Epidermal melanocyte (primary cell): ENCODE measurements around the gene PLSCR5.

Experiments used
- DNase-seq: peaks from one replicate; pipeline ENCODE4 v3.0.0; 2011; ENCODE audit warnings: low spot score; ENCODE audit not compliant: insufficient read length

PLSCR5 gene, protein sequence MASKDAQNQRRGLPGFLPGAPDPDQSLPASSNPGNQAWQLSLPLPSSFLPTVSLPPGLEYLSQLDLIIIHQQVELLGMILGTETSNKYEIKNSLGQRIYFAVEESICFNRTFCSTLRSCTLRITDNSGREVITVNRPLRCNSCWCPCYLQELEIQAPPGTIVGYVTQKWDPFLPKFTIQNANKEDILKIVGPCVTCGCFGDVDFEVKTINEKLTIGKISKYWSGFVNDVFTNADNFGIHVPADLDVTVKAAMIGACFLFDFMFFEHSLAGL

DNA sequence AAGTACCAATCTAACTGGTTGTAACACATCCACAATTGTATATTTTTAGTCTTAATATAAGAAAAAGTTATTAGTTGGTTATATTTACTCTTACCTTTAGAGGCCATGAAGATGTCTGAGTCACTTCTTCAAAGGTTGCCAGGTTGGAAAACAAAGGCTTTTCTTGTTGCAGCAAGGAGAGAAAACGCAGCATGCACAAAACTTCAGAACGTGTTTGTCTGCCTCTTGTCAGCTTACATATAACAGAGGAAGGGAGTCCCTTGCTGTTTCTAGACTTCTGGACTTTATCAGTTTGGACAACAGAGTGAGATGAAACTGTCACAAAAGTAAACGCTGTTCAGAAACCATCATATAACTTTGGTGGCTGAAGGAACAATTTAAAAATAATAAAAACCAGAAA is at the start of gene PLSCR5:
Gene PLSCR5 (minus strand): TSS at position 241 of the 400 bp plus-strand sequence. CDS start 134 bp downstream, at position 107.
- no peak for DNase-seq

DNA sequence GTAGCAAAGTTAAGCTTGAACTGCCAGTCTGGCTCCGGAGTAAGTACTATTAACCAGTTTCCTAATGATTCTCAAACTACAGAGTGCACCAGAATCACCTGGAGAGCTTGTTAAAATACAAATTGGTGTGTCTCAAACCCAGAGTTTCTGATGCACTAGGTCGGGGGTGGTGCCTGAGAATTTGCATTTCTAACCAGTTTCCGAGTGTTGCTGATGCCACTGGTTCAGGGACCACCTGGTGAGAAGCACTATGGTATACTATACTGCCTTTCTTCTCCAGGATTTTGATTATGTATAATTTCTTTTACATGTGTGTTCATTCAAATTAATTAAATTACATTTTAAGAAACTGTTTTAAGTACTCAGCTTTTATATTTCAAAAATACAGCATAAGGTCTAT is 48.8 kb upstream of the PLSCR5 start:
- no peak for DNase-seq

DNA sequence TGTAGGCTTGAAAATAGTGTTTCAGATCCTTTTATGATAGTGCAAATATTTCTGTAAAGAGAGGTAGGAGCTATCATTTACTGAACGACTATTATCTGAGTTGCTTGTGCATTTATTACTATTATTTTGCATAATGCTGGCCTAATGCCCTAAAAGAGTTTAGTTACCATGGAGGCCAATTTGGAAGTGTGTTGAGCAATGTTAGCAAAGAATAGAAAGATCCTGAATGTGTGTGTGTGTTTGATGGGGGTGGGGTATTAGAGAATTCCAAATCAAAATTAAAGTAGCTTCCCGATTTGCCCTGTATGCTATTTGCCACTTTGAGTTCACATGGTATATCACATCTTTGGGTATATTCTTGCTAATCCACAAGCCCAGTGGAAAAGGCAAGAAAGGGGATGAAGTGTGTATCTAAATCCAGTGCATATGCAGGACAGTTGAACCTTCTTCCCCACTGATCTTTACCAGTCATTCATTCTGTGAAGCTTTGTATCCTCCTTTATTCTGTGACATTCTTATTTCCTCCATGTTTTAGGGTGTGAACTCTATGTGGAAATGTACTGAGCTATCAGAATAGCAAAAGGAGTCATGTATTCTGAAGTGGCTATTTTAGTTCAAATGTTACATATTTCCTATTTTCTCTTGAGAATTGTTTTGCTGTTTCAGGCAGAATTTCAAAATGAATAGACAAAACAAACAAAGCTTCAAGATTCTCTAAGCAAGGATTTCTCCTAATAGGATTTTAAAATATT is 45.7 kb upstream of the PLSCR5 start:
- DNase-seq = no peak

DNA sequence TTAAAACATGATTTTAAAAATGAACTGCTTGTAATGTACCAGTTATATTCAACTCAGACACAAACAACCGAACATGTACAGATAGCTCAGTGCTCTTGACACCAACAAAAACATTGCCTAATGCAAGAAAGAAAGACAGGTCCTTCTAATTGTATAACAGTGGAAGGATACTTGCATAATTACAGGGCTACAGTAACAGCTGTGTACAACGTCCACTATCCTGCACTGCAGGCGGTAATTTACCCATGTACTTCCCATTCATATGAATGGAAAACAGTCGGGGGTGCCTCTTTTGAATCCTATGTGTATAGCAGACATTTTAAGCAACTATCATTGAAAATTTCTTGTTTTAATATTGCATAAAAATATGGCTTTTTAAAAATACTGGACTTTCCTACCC is 41.1 kb upstream of the PLSCR5 start:
- DNase-seq = no peak

DNA sequence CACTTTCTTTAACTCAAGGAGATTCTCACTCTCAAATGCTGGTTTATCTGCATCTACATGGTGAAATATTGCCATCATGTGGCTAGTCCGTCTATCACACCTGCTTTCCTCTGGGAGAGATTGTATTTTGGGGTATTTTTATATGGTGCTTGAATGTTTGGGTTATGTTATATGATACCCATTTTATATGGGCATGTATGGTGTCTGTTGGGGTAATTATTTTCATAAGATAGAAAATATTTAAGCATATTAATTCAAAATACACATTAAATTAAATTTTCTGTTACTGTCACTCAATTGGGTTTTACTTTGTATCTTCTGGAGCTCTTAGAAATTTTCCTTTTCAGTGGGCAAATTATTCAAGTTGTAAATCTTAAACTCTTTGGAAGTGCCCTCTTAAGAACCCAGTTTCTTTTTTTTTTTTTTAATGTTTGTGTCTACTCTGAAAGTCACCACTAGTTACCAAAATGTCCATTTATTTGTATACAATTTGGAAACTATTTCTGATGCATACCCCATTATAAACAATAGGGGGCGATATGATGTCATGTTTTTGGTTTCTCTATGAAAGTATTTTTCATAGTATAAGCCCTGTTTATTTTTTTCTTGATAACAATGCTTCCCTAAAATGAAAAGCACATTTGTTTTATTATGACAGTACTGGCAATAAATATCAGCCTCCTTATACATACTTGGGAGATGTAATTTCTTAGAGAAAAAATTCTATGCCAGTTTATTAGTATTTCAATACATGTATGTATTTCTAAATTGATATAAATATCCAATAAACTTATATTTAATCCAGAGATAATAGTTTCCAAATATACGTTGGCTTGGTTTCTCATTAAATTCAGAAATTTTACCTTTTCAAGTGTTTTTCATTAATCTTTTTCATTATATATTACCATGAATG is 36.1 kb upstream of the PLSCR5 start:
- no peak for DNase-seq

DNA sequence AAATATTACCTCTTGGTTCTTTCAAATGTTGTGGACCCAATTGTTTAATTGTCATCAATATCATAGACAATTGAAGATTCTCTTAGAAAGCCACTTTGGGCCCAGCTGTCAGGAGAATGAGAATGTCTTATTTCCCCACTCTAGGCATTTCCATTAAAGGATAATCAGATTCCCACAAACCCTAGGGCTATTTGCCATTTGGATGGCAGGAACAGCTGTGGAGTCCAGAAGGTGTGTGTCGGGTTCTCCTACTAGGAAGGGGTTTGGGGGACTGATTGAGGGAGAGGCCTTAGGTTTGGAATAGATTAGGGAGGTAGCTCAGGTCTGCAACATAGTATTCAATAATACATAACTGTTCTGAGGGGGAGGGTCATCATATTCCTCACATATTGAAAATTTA is 35.2 kb upstream of the PLSCR5 start:
- DNase-seq = no peak

DNA sequence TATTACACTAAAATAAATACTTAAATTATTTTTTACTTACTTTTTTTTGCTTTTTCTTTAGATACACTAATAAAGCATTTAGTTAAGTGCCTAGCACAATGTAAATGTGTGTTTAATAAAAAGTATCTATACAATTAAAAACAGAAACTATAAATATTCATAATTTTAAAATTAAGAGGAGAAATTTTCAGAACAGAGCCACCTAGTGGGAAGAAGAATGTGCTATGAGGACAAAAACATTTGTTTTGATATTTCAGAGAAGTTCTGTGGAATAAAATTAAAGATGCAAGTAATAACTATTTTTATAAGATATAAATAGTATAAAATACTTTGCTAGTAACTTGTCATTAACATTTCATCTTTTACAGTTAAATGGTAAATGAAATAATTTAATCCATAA is 33.6 kb upstream of the PLSCR5 start:
- DNase-seq = no peak

DNA sequence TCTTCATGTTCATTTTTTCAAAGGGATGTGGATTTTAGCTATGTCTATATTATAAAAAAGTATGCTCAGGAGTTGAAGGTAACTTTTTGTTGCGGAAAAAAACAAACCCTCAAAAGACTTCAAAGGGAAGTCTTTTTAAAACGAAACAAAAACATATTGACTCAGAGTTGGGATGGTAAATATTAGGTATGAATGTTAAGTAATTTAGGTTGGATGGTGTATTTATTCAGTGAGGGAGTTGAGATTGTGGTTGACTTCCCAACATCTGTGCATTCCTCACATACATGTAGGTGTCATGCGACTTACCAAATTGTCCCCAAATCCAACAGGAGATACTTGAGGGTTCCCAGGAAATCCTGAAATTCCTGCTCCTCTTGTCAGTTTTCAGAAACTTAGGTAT is 32.7 kb upstream of the PLSCR5 start:
- DNase-seq = no peak

DNA sequence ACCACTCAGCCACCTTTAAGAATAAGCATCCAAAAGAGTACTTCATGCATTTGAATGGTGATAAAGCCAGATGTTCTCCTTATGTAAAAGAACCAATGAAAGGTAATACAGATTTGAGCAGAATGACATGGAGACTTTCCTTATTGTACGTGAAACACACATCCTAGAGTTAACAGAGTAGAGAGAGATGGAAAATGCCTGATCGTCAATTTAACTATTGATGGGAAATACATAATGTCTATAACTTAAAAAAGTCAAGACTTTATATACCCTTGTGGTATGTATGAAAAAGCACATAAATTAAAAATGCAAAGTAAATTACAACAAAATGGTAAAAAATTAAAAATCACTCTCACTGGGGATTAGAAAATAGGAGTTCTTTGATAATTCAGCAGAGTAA is 31.7 kb upstream of the PLSCR5 start:
- no peak for DNase-seq

DNA sequence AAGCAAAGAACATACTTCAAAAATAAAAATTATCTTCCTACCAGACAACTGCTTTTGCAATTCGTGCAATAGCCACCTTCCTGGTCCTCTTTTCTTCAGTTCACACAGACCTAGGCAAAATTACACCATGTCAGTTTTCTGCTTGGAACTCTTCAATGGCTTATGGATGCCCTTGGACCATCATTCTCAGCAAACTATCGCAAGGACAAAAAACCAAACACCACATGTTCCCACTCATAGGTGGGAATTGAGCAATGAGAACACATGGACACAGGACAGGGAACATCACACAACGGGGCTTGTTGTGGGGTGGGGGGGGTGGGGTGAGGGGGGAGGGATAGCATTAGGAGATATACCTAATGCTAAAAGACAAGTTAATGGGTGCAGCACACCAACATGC is 29.2 kb upstream of the PLSCR5 start:
- DNase-seq = no peak

DNA sequence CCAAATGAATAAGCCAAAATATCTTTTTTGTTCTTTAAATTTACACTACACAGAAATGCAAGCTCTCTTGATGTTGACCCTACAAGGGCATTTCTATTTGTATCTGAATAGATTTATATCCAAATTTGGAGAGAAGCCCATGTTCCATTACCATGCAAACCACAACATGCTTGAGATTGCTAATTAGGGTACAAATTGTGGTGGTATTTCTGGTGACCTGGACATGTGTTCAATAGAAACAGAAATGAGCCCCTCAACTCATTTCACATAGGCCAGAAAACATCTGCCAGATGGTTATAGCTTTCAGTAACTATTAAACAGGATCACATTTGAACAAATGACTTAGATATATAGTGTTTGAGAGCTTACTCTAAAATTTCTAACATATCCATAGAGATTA is 23.5 kb upstream of the PLSCR5 start:
- no peak for DNase-seq

DNA sequence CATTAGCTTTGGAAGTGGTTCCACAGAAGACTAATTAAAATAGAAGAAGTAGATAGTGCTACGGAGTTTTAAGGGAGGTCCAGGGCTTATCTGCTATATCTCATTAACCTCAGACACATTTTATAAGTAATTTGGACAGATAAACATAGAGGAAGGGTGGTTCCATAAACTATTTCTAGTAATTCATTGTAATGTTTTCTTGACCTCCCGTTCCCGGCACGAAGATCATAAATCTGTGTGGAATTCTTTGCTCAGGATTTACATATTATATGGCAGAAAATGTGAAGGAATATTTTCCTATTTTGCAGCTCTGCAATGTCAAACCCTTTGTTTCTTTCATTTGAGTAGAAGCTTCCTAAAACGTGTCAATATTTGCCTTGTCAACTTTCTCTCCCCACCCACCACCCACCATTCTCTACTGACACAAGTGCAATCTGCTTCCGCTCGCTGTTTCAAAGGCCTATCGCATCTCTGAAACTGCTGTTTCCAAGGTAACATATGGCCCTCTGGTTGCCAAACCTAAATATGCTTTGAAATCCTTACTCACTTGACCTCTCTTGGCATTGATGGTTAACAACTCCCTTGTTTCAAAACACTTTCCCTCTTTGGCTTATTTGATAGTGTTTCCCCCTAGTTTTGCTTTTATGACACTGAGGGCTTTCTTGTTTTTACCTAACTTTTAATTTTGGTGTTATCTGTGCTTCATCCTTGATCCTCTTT is 21.4 kb upstream of the PLSCR5 start:
- DNase-seq = no peak

DNA sequence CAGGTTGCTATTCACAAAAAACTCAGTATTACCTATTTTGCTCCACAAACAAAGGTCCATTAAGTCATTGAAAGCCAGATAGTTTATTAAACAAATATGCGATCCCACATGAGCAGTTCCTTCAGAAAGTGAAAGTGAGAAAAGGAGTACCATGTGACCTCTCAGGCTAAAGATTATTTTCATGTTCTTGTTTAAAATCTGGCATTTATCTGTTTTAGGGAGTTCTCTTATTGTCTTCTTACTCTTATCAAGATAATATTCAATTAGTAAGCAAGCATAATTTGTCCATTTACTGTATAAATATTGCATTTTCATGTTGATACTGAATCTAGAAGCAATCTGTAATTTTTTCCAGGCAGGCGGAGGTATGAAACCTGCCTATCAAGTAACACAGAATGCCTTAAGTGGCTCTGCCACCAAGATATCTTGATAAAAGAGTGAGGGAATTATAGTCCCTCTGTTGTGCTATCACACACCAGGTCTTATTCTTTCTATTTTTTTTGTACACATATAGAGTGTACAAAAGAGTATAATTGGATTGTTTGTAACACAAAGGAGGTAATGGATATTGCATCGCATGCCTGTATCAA is 20.1 kb upstream of the PLSCR5 start:
- DNase-seq = no peak

DNA sequence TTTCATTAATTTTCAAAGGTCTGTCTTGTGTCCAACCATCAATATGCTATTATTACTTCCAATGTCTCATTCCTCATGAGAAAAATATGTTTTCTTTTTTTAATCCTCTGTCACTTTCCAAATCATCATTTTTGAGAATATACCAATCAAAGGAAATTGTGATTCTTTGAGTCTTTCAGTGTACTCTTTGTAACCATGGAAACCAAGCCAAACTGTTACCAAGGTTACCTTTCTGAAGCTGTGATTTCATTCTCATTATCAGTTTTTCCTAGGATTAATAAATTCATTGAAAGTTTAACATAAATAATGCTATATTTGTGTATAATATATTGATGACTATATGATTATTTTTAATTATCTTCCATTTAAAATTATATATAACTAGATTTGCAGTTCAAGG is 16.6 kb upstream of the PLSCR5 start:
- DNase-seq = no peak

DNA sequence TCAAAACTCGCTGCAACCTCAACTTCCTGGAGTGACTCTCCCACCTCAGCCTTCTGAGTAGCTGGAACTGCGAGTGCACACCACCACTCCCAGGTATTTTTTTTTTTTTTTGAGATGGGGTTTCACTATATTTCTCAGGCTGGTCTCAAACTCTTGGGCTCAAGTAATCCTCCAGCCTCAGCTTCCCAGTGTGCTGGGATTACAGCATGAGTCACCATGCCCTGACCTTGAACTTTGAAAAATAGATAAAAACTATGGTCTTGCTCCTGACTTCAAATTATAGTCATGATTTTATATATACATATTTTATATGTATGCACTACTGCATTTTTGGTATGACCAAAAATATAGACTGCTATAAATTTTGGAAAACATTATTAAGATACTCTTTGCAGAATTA is 6.9 kb upstream of the PLSCR5 start:
- no peak for DNase-seq

DNA sequence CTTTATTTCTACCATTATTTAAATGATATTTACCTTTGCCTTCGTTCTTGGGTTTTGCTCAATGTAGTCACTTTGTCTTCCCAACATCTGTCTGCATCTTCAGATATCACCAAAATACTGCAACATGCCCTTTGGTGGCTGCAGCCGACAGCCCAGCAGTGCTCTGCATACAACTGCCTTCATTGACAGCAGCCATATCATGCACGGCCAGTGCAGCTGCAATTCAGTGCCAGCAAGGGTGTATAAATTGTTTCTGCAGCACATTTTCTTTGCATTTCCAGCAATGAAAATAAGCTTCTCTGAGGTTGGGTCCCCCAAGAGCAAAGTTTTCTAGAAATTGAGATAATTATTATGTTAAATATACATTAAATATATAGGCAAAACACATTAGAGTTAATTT is 6.0 kb upstream of the PLSCR5 start:
- DNase-seq = no peak

DNA sequence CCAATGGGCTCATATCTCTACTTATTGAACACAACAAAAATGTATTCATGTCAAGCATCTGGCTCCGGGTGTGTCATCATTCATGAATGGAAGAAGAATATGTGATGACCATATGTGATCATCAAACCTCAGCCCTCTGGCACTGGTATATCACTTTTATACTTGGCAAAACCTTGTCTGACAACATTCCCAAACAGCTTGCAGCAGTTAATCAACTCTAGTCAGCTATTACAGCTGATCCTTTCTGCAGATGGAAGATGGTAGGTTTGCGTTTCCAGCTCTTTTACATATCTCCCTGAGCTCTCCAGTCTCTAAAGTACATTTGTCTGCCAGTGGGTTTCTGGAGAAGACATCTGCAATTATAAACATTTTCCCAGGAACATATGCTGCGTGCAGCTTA is 6.6 kb downstream of the PLSCR5 start:
- DNase-seq = no peak

DNA sequence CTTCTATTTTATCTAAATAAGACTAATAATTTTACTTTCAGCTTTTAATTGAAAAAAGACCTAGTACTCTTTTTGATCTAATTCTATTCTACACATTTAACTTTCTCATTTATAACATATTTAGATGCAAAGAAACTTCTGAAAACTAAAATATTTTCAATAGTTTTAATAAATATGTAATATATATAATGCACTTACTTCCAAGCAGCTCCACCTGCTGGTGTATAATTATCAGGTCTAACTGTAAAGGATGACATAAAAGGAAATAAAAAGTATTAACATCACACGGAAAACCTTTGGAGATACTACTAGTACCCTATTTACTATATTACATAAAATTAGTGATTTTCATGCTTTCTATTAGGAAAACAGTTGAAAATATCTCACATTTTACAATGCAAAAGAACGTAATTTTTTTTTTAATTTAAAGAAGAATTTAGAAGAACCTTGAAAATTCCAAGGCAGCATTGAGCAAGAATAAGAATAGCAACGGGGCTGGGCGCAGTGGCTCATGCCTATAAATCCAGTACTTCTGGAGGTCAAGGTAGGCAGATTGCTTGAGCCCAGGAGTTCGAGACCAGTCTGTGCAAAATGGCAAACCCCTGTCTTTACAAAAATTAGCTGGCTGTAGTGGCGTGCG is 10.2 kb downstream of the PLSCR5 start:
- no peak for DNase-seq

DNA sequence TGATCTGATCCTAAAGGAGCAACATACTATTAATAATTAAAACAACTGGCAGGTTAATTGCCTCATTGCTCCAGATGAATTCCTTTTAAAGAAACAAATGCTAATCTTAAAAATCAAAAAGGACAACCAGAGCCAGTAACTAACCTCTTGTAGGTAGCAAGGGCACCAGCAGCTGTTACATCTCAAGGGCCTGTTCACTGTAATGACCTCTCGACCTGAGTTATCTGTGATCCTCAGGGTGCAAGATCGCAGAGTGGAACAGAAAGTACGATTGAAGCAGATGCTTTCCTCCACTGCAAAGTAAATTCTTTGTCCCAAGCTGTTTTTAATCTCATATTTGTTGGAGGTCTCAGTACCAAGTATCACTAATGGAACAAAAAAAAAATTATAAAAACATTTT is 11.4 kb downstream of the PLSCR5 start:
- DNase-seq = no peak

DNA sequence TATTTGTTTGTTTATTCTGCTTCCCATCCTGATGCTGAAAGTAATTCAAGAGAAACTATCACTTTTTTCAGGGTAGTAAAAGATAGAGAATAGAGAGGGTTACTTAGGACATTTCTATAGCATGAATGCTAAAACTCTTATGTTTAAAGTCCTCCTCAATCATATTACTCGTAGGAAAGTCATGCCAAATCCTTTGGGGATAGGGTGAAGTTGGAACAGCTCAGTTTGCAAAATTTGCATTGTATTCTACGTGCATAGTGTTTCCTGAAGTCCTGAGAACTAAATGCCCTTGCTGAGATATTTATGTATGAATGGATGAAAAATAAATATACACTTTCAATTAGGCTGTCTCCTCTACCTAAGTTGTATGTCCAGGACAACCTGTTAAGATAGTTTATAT is 14.6 kb downstream of the PLSCR5 start:
- DNase-seq = no peak
